ENCODE measurements around the gene NT5DC4. TPM values are rescaled to one million over a fixed set of nuclear protein-coding genes. Genes with fewer than 3 reads are reported as not detected.

Gene NT5DC4
- polyA plus RNA-seq, 1 of the 3 experiments (the other 2 are of a cell fraction): not detected

DNA sequence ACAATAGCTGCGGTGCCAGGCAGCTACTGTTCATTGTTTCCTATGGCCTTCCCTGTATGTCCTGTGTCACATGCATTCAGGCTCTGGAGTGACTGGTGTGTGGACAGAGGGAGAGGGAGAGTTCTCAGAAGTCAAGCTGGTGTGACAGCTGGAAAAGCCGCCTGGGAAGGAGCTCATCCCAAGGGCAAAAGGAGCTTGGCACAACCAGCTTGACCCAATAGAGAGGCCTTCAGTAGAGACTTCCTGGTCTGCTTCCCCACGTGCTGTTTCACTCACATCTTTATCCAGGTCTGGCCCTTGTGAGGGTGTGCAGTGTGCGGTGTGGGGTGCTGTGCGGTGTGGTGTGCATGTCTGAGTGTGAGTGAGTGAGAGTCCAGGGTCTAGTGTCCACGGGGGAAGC is 11.1 kb upstream of the NT5DC4 start:
- no peaks in the 10 kb centered on the region for H4K20me1 ChIP-seq (ENCODE audit: insufficient read depth)
- no peaks in the 10 kb centered on the region for H3K79me2 ChIP-seq (ENCODE audit: insufficient read depth)
- no peak overlapping the region for H2AFZ ChIP-seq (ENCODE audit: low read depth)
- CTCF ChIA-PET: interaction anchor here (0.6 to 2.2 kb wide), 3 partner anchors 17 to 229 kb away, joined by 3 to 10 read pairs (median 4); no protein-coding TSS in a partner anchor
- DNase-seq: no peak
- no peaks in the 10 kb centered on the region for H3K36me3 ChIP-seq (replicated peaks in 1 of 2; ENCODE audit: control insufficient read depth in 1 of 2, insufficient read depth in 2 of 2, low read length in 1 of 2)
- H3K9ac ChIP-seq: no peak overlapping the region
- H3K4me2 ChIP-seq: no peak overlapping the region
- H3K9me3 ChIP-seq: no peaks in the 10 kb centered on the region
- POLR2A ChIA-PET: no interaction called here
- H3K4me3 ChIP-seq (ENCODE audit: low read depth in 2 of 2, low read length in 1 of 2): no peak overlapping the region
- H3K4me1 ChIP-seq (ENCODE audit: control insufficient read depth in 1 of 2, insufficient read depth in 2 of 2, low read depth in 1 of 2, low read length in 1 of 2): no peaks in the 10 kb centered on the region
- 78% methylated on average over 6 of the region's 6 CpGs for WGBS (ENCODE audit: low lambda C conversion rate)
- H3K27me3 ChIP-seq (ENCODE audit: insufficient read depth): no peaks in the 10 kb centered on the region
- no peak for TF ChIP-seq RAD21 (IDR thresholded peaks at IDR 0.05; ENCODE audit: low read length)
- TF ChIP-seq RFX5 (IDR thresholded peaks at IDR 0.05; ENCODE audit: low read length): no peak
- TF ChIP-seq MEF2A (IDR thresholded peaks at IDR 0.05; ENCODE audit: borderline replicate concordance, low read depth): no peak
- TF ChIP-seq, protein P1, sequence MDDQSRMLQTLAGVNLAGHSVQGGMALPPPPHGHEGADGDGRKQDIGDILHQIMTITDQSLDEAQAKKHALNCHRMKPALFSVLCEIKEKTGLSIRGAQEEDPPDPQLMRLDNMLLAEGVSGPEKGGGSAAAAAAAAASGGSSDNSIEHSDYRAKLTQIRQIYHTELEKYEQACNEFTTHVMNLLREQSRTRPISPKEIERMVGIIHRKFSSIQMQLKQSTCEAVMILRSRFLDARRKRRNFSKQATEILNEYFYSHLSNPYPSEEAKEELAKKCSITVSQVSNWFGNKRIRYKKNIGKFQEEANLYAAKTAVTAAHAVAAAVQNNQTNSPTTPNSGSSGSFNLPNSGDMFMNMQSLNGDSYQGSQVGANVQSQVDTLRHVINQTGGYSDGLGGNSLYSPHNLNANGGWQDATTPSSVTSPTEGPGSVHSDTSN (IDR thresholded peaks at IDR 0.05): no peak
- no peak for TF ChIP-seq EP300 (IDR thresholded peaks at IDR 0.05; ENCODE audit: borderline replicate concordance in 1 of 2, low read depth in 1 of 2, low read length in 1 of 2)
- no peak for TF ChIP-seq ZBTB33 (IDR thresholded peaks at IDR 0.05; ENCODE audit: borderline replicate concordance, low read depth)
- no peak for TF ChIP-seq FOXJ3 (CRISPR knock-in tag; IDR thresholded peaks at IDR 0.05)
- no peak for TF ChIP-seq SIN3A (IDR thresholded peaks at IDR 0.05; ENCODE audit: borderline replicate concordance, low read depth, low read length)
- TF ChIP-seq POLR2AphosphoS5 (IDR thresholded peaks at IDR 0.05; ENCODE audit: low read depth, low read length): no peak
- no peak for TF ChIP-seq GATA2 (CRISPR knock-in tag; IDR thresholded peaks at IDR 0.05)
- no peak for TF ChIP-seq RXRA (IDR thresholded peaks at IDR 0.05; ENCODE audit: borderline replicate concordance, low read depth)
- no peak for TF ChIP-seq TCF12 (IDR thresholded peaks at IDR 0.05)
- TF ChIP-seq ELF1 (IDR thresholded peaks at IDR 0.05): no peak
- TF ChIP-seq, protein P2, sequence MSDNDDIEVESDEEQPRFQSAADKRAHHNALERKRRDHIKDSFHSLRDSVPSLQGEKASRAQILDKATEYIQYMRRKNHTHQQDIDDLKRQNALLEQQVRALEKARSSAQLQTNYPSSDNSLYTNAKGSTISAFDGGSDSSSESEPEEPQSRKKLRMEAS (IDR thresholded peaks at IDR 0.05; ENCODE audit: low read depth): no peak
- no peak for TF ChIP-seq MXI1 (IDR thresholded peaks at IDR 0.05; ENCODE audit: low read depth, low read length)
- TF ChIP-seq USF1 (IDR thresholded peaks at IDR 0.05; ENCODE audit: borderline replicate concordance, low read depth): no peak
- no peak for TF ChIP-seq FOSL2 (IDR thresholded peaks at IDR 0.05; ENCODE audit: borderline replicate concordance, low read depth)
- no peak for TF ChIP-seq NRF1 (IDR thresholded peaks at IDR 0.05; ENCODE audit: low read depth, low read length)
- TF ChIP-seq, protein P3, sequence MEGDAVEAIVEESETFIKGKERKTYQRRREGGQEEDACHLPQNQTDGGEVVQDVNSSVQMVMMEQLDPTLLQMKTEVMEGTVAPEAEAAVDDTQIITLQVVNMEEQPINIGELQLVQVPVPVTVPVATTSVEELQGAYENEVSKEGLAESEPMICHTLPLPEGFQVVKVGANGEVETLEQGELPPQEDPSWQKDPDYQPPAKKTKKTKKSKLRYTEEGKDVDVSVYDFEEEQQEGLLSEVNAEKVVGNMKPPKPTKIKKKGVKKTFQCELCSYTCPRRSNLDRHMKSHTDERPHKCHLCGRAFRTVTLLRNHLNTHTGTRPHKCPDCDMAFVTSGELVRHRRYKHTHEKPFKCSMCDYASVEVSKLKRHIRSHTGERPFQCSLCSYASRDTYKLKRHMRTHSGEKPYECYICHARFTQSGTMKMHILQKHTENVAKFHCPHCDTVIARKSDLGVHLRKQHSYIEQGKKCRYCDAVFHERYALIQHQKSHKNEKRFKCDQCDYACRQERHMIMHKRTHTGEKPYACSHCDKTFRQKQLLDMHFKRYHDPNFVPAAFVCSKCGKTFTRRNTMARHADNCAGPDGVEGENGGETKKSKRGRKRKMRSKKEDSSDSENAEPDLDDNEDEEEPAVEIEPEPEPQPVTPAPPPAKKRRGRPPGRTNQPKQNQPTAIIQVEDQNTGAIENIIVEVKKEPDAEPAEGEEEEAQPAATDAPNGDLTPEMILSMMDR (IDR thresholded peaks at IDR 0.05): no peak
- no peak for TF ChIP-seq GABPA (IDR thresholded peaks at IDR 0.05; ENCODE audit: low read depth)
- H3K9me2 ChIP-seq: no peaks in the 10 kb centered on the region
- peaks cover 4% of the 10 kb centered on the region for H3F3A ChIP-seq (replicated peaks; ENCODE audit: insufficient read depth)
- no peak overlapping the region for H3K27ac ChIP-seq (ENCODE audit: low read depth in 2 of 2, low read length in 1 of 2)
